Neural progenitor cell (in vitro differentiated cells): ENCODE measurements around the gene CD101. TPM values are rescaled to one million over a fixed set of nuclear protein-coding genes. Genes with fewer than 3 reads are reported as not detected.

ENCODE experiments used
- DNase-seq: peaks from one replicate; pipeline ENCODE4 v3.0.0-alpha.2; 2016; ENCODE audit warnings: low spot score
- H2AFZ ChIP-seq: fragments of 200-600 bp; sonication (generic); replicated peaks from 2 replicates; pipeline ENCODE4 v1.6.1; 2016; ENCODE audit warnings: antibody characterized with exemption
- H3F3A ChIP-seq: fragments of 200-600 bp; sonication (generic); 2 replicates; pipeline ENCODE4 v1.6.1; 2016; ENCODE audit warnings: antibody characterized with exemption, low read depth
- H3K27ac ChIP-seq: fragments of 200-600 bp; sonication (generic); 2 replicates; pipeline ENCODE4 v1.5.1; 2016; ENCODE audit warnings: mild to moderate bottlenecking
- H3K27me3 ChIP-seq: fragments of 200-600 bp; sonication (generic); 2 replicates; pipeline ENCODE4 v1.6.1; 2016; ENCODE audit warnings: mild to moderate bottlenecking, moderate library complexity
- H3K36me3 ChIP-seq: fragments of 200-600 bp; sonication (generic); 2 replicates; pipeline ENCODE4 v1.5.1; 2016
- H3K4me1 ChIP-seq: fragments of 200-600 bp; sonication (generic); 2 replicates; pipeline ENCODE4 v1.6.1; 2016; ENCODE audit warnings: mixed run types
- H3K4me2 ChIP-seq: fragments of 200-600 bp; sonication (generic); 2 replicates; pipeline ENCODE4 v1.6.1; 2016
- H3K4me3 ChIP-seq: fragments of 200-600 bp; sonication (generic); 2 replicates; pipeline ENCODE4 v1.5.1; 2016
- H3K79me2 ChIP-seq: fragments of 200-600 bp; sonication (generic); 2 replicates; pipeline ENCODE4 v1.6.1; 2016; ENCODE audit warnings: low read depth
- H3K9ac ChIP-seq: fragments of 200-600 bp; sonication (generic); 2 replicates; pipeline ENCODE4 v1.6.1; 2016
- H3K9me3 ChIP-seq: fragments of 200-600 bp; sonication (generic); 2 replicates; pipeline ENCODE4 v1.5.1; 2016; ENCODE audit warnings: low read depth
- H4K20me1 ChIP-seq: fragments of 200-600 bp; sonication (generic); 2 replicates; pipeline ENCODE4 v1.6.1; 2016; ENCODE audit warnings: low read depth
- H3K27ac Mint-ChIP-seq: 3 replicates; pipeline ENCODE4 v1.8.0; 2021; ENCODE audit warnings: mixed read lengths
- H3K27me3 Mint-ChIP-seq: 2 replicates; pipeline ENCODE4 v1.8.0; 2022; ENCODE audit warnings: low read depth, mild to moderate bottlenecking, inconsistent platforms, moderate library complexity, mixed read lengths; ENCODE audit not compliant: insufficient read depth
- H3K36me3 Mint-ChIP-seq: 3 replicates; pipeline ENCODE4 v1.8.0; 2021; ENCODE audit warnings: mixed read lengths
- H3K4me1 Mint-ChIP-seq: 3 replicates; pipeline ENCODE4 v1.8.0; 2021; ENCODE audit warnings: mixed read lengths
- H3K4me3 Mint-ChIP-seq: 3 replicates; pipeline ENCODE4 v1.8.0; 2021; ENCODE audit warnings: mild to moderate bottlenecking, moderate library complexity, mixed read lengths
- H3K9me3 Mint-ChIP-seq: 3 replicates; pipeline ENCODE4 v1.8.0; 2020; ENCODE audit warnings: mixed read lengths
- CTCF ChIP-seq: fragments of 200-600 bp; sonication (generic); IDR thresholded peaks from 2 replicates; pipeline ENCODE4 v1.5.1; 2017; ENCODE audit warnings: antibody characterized with exemption, mild to moderate bottlenecking
- EZH2 ChIP-seq: fragments of 200-600 bp; sonication (generic); IDR thresholded peaks from 2 replicates; pipeline ENCODE4 v1.6.1; 2017; ENCODE audit warnings: antibody characterized with exemption, mild to moderate bottlenecking, moderate library complexity
- EZH2phosphoT487 ChIP-seq: fragments of 200-600 bp; sonication (generic); IDR thresholded peaks from 2 replicates; pipeline ENCODE4 v1.6.1; 2017; ENCODE audit warnings: antibody characterized with exemption
- total RNA-seq: library from RNA; depleted of rRNA; stranded (reverse); fragments of >200 nt; gene quantifications from 2 replicates; pipeline ENCODE4 v1.2.3, GENCODE V29; 2015; ENCODE audit warnings: low replicate concordance

The CD101 gene
- total RNA-seq, 1 donor from 2014 or later = 0.41 TPM

- no peak overlapping the region for H3K27ac ChIP-seq
- no peaks in the 10 kb centered on the region for H3K9me3 ChIP-seq
- H3K4me2 ChIP-seq = no peak overlapping the region
- H3K4me1 ChIP-seq = no peaks in the 10 kb centered on the region
- no peak overlapping the region for H3K4me3 ChIP-seq
- Mint-ChIP-seq H3K36me3 (peaks cover 2% of the 10 kb centered on the region), H3K27me3 (peaks cover 2% of the 10 kb centered on the region), H3K4me1 (peaks cover 4% of the 10 kb centered on the region), H3K9me3 (no peaks in the 10 kb centered on the region), H3K27ac (peak overlapping the region; percentile 8), H3K4me3 (no peak overlapping the region)
- H3K79me2 ChIP-seq = peaks cover 16% of the 10 kb centered on the region
- H4K20me1 ChIP-seq = no peaks in the 10 kb centered on the region
- H3K9ac ChIP-seq = no peak overlapping the region
- no peaks in the 10 kb centered on the region for H3K36me3 ChIP-seq
- H2AFZ ChIP-seq = no peak overlapping the region
- no peak for TF ChIP-seq EZH2
- TF ChIP-seq EZH2phosphoT487 = no peak
- H3K27me3 ChIP-seq = no peaks in the 10 kb centered on the region
- no peak for DNase-seq
- H3F3A ChIP-seq = no peaks in the 10 kb centered on the region
Observed at GRCh38 chr1:117069220-117069844, 67.8 kb downstream of the CD101 start.

GRCh38 chr1:117070124-117070523 lies 68.6 kb downstream of the CD101 start:
- no peak overlapping the region for H3K4me3 ChIP-seq
- DNase-seq = no peak
- H3K27me3 Mint-ChIP-seq = peaks cover 2% of the 10 kb centered on the region
- no peak overlapping the region for H2AFZ ChIP-seq
- no peak overlapping the region for H3K27ac Mint-ChIP-seq
- peaks cover 4% of the 10 kb centered on the region for H3K4me1 Mint-ChIP-seq
- no peaks in the 10 kb centered on the region for H3K36me3 ChIP-seq
- peaks cover 6% of the 10 kb centered on the region for H3K36me3 Mint-ChIP-seq
- no peaks in the 10 kb centered on the region for H4K20me1 ChIP-seq
- no peak overlapping the region for H3K4me3 Mint-ChIP-seq
- no peak overlapping the region for H3K4me2 ChIP-seq
- H3K4me1 ChIP-seq = no peaks in the 10 kb centered on the region
- no peak overlapping the region for H3K9ac ChIP-seq
- no peak for TF ChIP-seq EZH2phosphoT487
- no peak for TF ChIP-seq CTCF
- TF ChIP-seq EZH2 = no peak
- H3K9me3 ChIP-seq = no peaks in the 10 kb centered on the region
- H3K27ac ChIP-seq = no peak overlapping the region
- H3K9me3 Mint-ChIP-seq = no peaks in the 10 kb centered on the region
- H3F3A ChIP-seq = no peaks in the 10 kb centered on the region
- H3K79me2 ChIP-seq = peaks cover 16% of the 10 kb centered on the region
- H3K27me3 ChIP-seq = no peaks in the 10 kb centered on the region

- H3K27ac ChIP-seq = no peak overlapping the region
- H3K36me3 Mint-ChIP-seq = peaks cover 32% of the 10 kb centered on the region
- no peak overlapping the region for H3K4me3 ChIP-seq
- peaks cover 2% of the 10 kb centered on the region for H3K27me3 Mint-ChIP-seq
- no peaks in the 10 kb centered on the region for H3K27me3 ChIP-seq
- H3K9me3 Mint-ChIP-seq = no peaks in the 10 kb centered on the region
- H3K4me3 Mint-ChIP-seq = no peak overlapping the region
- no peaks in the 10 kb centered on the region for H3K4me1 Mint-ChIP-seq
- no peaks in the 10 kb centered on the region for H3K4me1 ChIP-seq
- H3F3A ChIP-seq = no peaks in the 10 kb centered on the region
- H3K36me3 ChIP-seq = peaks cover 7% of the 10 kb centered on the region
- H2AFZ ChIP-seq = no peak overlapping the region
- no peak overlapping the region for H3K27ac Mint-ChIP-seq
- no peak for TF ChIP-seq CTCF
- no peak for TF ChIP-seq EZH2
- H4K20me1 ChIP-seq = no peaks in the 10 kb centered on the region
- DNase-seq = no peak
- peaks cover 4% of the 10 kb centered on the region for H3K79me2 ChIP-seq
- no peak overlapping the region for H3K9ac ChIP-seq
- no peak overlapping the region for H3K4me2 ChIP-seq
- no peaks in the 10 kb centered on the region for H3K9me3 ChIP-seq
Observed at GRCh38 chr1:117076648-117077047, 75.1 kb downstream of the CD101 start.

- Histone ChIP-seq H3K36me3 (peaks cover 13% of the 10 kb centered on the region), H4K20me1 (no peaks in the 10 kb centered on the region), H3F3A (no peaks in the 10 kb centered on the region), H3K27ac (no peak overlapping the region), H3K9me3 (no peaks in the 10 kb centered on the region), H3K4me3 (no peak overlapping the region), H3K4me1 (no peaks in the 10 kb centered on the region), H3K79me2 (no peaks in the 10 kb centered on the region), H3K27me3 (no peaks in the 10 kb centered on the region), H3K9ac (no peak overlapping the region), H2AFZ (no peak overlapping the region), H3K4me2 (no peak overlapping the region)
- H3K27me3 Mint-ChIP-seq = no peaks in the 10 kb centered on the region
- TF ChIP-seq EZH2 = no peak
- TF ChIP-seq CTCF = no peak
- TF ChIP-seq EZH2phosphoT487 = no peak
- no peaks in the 10 kb centered on the region for H3K4me1 Mint-ChIP-seq
- H3K9me3 Mint-ChIP-seq = no peaks in the 10 kb centered on the region
- no peak for DNase-seq
- no peak overlapping the region for H3K27ac Mint-ChIP-seq
- H3K36me3 Mint-ChIP-seq = peaks cover 34% of the 10 kb centered on the region
- no peak overlapping the region for H3K4me3 Mint-ChIP-seq
Observed at GRCh38 chr1:117077267-117077666, 75.7 kb downstream of the CD101 start.
